ENCODE data around the gene IRF6.
A peak's percentile ranks its signal among the peaks of the same experiment; 100 is the strongest.

IRF6 gene

GRCh38 chr1:209825591-209826434 lies 19.9 kb upstream of the IRF6 start:
- no peak overlapping the region for H3K4me3 ChIP-seq (replicated peaks; ENCODE audit: low read depth, low read length)
- TF ChIP-seq, protein P1, sequence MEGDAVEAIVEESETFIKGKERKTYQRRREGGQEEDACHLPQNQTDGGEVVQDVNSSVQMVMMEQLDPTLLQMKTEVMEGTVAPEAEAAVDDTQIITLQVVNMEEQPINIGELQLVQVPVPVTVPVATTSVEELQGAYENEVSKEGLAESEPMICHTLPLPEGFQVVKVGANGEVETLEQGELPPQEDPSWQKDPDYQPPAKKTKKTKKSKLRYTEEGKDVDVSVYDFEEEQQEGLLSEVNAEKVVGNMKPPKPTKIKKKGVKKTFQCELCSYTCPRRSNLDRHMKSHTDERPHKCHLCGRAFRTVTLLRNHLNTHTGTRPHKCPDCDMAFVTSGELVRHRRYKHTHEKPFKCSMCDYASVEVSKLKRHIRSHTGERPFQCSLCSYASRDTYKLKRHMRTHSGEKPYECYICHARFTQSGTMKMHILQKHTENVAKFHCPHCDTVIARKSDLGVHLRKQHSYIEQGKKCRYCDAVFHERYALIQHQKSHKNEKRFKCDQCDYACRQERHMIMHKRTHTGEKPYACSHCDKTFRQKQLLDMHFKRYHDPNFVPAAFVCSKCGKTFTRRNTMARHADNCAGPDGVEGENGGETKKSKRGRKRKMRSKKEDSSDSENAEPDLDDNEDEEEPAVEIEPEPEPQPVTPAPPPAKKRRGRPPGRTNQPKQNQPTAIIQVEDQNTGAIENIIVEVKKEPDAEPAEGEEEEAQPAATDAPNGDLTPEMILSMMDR (IDR thresholded peaks at IDR 0.05; ENCODE audit: low read depth, low read length, missing control alignments), result no peak
- no peak for DNase-seq (ENCODE audit: extremely low read depth, low read depth)

DNA sequence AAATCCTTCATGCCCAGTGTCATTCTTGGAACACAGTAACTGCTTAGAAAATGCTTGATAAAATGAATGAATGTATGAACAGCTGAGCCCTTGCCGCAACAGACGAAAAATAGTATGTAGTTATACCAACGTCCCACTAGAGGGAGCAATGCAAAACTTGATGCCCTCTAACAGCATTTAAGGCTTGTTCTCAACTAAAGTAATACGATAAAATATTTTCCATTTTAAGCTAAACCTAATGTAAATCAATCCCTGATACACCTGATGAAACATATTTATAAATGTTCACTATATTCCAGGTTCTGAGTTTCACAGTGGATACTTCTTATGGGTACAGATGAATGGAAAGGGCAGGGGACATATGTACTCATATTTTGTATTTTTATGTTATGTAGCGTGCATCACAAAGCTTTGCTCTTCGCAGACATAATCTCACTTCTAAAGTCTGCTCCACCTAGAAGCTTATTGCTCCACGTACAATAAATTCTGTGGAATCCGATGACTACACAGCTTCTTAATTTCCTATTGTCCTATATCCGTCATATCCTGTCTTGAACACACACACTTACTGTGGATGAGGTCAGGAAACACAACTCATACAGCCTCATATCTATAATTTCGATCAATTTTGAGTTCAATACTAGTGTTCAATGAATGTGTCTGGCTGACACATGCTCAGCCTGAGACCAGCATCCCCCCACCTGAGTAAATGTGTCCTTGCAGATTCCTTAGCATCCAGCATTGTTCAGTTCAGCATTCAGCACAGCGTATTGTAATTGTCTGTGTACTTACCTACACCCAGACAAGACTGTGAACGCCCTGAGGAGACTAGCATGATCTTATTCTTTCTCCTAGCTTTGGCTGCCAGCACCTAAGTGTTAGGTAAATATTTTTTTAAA lies 17.4 kb upstream of the IRF6 start:
- TF ChIP-seq, protein P1 (IDR thresholded peaks at IDR 0.05; ENCODE audit: low read depth, low read length, missing control alignments), result peak; percentile 71
- no peak overlapping the region for H3K4me3 ChIP-seq (replicated peaks; ENCODE audit: low read depth, low read length)
- DNase-seq (ENCODE audit: extremely low read depth, low read depth), result peak; percentile 67

GRCh38 chr1:209822706-209823105 lies 16.8 kb upstream of the IRF6 start:
- TF ChIP-seq, protein P1 (IDR thresholded peaks at IDR 0.05; ENCODE audit: low read depth, low read length, missing control alignments), result no peak
- no peak overlapping the region for H3K4me3 ChIP-seq (replicated peaks; ENCODE audit: low read depth, low read length)
- no peak for DNase-seq (ENCODE audit: extremely low read depth, low read depth)

DNA sequence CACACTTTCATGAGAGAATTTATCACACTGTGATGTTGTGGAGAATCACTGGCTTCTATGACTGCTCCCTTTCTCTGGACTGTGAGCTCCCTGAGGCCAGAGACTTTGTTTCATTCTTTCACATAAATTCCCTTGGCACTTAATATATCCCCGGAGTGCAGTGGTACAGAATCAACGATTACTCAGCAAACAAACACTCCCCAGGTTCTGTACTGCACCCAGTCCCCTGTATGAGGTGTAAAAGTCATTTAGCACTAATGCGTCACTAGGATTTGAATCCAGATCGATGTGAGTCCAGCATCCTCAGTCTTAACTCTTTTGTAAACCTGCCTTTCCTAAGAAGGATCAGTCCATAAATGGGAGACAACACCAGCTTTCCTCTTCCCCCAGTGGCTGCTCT lies 15.0 kb upstream of the IRF6 start:
- DNase-seq (ENCODE audit: extremely low read depth, low read depth), result no peak
- TF ChIP-seq, protein P1 (IDR thresholded peaks at IDR 0.05; ENCODE audit: low read depth, low read length, missing control alignments), result no peak
- H3K4me3 ChIP-seq (replicated peaks; ENCODE audit: low read depth, low read length), result no peak overlapping the region

DNA sequence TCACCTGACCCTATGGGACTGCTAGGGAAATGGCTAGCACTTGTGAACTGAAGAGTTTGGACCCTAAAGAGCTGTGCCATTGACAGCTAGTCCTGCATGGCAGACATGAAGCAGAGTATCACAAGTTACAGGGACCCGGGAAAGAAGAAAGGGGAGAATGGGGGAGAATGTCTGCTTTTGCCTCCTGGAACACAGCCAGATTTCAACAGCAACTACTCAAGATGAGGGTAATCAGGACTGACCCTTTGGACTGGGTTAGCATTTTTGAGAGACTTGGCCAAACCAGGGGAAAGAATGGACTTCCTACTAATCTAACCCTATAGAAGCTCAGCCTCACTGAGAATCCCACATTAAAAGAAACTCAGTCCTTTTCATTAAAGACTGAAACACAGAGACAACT lies 13.1 kb upstream of the IRF6 start:
- no peak for DNase-seq (ENCODE audit: extremely low read depth, low read depth)
- H3K4me3 ChIP-seq (replicated peaks; ENCODE audit: low read depth, low read length), result no peak overlapping the region
- TF ChIP-seq, protein P1 (IDR thresholded peaks at IDR 0.05; ENCODE audit: low read depth, low read length, missing control alignments), result no peak

DNA sequence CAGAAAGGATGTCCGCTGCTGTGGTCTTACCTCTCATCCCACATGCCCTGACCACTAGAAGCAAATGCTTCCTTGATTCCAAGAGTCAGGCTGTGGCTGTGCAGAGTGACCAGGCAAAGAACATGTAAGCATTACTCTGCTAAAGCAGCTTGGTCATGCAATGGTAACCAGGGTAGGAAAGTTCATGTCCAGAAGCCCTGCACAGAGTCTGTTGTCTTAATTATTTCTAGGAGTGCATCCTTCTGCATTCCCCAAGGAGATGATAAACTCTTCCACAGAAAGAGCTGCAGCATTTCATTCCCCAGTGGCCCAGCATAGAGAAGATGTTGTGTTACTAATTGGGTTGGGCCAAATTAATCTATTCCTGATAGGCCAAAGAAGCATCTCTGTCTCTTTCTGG lies 11.7 kb upstream of the IRF6 start:
- no peak for DNase-seq (ENCODE audit: extremely low read depth, low read depth)

More for the DNA sequence above, 11.7 kb upstream of the IRF6 start:
- no peak overlapping the region for H3K4me3 ChIP-seq (replicated peaks; ENCODE audit: low read depth, low read length)
- TF ChIP-seq, protein P1 (IDR thresholded peaks at IDR 0.05; ENCODE audit: low read depth, low read length, missing control alignments), result no peak
